Measurements from ENCODE around the gene KIF14. TPM values are rescaled to one million over a fixed set of nuclear protein-coding genes. Genes with fewer than 3 reads are reported as not detected.
"Not testable (repeated sequence)": the region's sequence is repeated elsewhere in the genome, so short reads cannot be mapped to it uniquely, and the experiment has no call there.

Gene KIF14
- total RNA-seq, 1 donor from 2014 or later = 0.38 TPM

DNA sequence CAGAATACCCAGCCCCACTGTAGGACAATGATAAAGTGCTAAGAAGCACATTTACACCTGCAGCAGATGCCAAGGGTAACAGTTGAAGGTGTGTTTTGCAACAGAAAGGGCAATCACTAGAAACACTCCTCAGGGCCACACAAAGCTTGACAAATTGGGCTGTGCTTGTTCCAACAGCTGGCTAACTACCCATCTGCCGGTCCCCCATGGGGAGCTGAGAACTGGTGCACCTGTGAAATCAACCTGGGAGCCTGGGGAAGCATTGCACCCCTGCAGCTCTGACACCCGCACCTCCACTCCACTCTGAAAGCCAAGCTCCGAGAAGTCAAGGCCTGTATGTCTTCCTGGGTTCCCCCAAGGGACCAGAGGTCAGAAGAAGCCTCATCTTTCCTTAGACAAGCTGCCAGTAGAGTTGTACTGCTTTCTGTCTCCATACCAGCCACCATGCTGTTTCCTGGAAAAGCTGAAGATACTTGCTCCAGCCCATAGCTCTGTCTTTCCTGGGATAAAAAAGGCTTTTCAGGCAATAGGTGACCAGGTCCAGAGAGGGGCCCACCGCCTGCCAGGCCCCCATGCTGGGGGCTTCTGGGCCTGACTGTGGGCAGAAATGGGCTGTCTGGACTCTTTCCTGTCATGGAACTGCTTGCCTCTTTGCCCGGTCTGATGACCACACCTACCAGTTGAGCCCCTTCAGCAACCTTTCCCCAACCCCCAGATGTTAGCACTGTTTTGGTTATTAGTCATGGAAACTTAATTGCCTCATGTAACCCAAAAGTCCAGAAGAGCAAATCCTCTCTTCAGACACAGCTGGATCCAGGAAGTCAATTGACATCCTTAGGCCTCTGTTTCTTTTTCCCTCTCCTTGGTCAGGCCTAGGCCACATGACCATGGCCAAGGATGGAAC, 93.6 kb downstream of the KIF14 start:
- POLR2A ChIA-PET = interaction anchor here (0.8 kb wide), 1 partner anchor 10 kb away, joined by 3 read pairs; no protein-coding TSS in a partner anchor
- no peak overlapping the region for H3K27ac Mint-ChIP-seq
- H3K4me1 Mint-ChIP-seq = peaks cover 18% of the 10 kb centered on the region
- H3K9me3 Mint-ChIP-seq = no peaks in the 10 kb centered on the region
- no peak overlapping the region for H3K4me3 Mint-ChIP-seq
- DNase-seq = no peak
- CTCF ChIA-PET = no interaction called here
- ATAC-seq (ENCODE audit: low read depth) = no peak
- intact Hi-C loops (cut with micrococcal nuclease) = no loop called here
- H3K27me3 Mint-ChIP-seq = no peaks in the 10 kb centered on the region
- H3K36me3 Mint-ChIP-seq (ENCODE audit: low read depth) = no peaks in the 10 kb centered on the region
- TF ChIP-seq, protein P1, sequence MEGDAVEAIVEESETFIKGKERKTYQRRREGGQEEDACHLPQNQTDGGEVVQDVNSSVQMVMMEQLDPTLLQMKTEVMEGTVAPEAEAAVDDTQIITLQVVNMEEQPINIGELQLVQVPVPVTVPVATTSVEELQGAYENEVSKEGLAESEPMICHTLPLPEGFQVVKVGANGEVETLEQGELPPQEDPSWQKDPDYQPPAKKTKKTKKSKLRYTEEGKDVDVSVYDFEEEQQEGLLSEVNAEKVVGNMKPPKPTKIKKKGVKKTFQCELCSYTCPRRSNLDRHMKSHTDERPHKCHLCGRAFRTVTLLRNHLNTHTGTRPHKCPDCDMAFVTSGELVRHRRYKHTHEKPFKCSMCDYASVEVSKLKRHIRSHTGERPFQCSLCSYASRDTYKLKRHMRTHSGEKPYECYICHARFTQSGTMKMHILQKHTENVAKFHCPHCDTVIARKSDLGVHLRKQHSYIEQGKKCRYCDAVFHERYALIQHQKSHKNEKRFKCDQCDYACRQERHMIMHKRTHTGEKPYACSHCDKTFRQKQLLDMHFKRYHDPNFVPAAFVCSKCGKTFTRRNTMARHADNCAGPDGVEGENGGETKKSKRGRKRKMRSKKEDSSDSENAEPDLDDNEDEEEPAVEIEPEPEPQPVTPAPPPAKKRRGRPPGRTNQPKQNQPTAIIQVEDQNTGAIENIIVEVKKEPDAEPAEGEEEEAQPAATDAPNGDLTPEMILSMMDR (IDR thresholded peaks at IDR 0.05) = no peak

DNA sequence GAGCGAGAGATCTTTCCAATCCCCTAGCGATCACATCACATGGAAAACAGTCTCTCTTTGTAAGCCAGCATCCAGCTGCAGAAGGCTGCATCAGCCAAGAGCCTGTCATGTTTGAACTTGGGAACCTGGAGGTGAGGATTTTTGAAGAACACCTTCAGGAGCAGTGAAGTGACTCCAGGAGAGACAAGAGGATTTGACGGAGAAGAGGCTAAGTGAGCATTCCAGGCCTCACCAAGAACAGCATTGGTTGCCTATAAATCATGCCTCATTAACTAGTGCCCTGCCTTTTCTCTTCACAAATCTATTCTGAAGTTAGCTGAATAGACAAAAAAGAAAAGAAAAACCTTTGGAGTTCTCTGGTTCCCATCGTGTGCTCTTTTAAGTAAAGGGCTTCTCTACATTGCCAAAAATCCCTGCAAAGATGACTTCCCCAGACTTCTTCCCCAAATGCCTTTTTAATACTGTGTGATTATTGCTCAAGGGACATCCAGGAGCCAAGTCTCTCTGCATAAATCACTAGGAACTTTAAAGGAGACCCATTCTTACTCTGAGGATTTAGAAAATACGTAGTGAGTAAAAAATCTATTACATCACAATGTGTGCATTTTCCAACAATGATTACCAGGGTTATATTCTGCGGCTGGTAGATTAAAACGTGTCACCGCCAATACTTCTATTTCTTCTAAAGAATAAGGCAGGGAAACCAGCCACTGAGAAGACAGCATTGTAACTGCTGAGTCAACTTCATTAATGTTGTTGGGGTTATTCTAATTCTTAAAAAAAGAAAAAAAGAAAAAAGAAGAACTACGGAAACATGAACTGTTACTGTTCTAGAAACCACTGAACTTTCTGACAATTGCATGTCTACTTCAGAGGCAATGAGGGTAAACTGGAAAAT, 95.2 kb downstream of the KIF14 start:
- Mint-ChIP-seq H3K36me3 (ENCODE audit: low read depth) (no peaks in the 10 kb centered on the region), H3K4me3 (no peak overlapping the region), H3K4me1 (peaks cover 18% of the 10 kb centered on the region), H3K27me3 (no peaks in the 10 kb centered on the region), H3K27ac (no peak overlapping the region), H3K9me3 (no peaks in the 10 kb centered on the region)
- intact Hi-C loops (cut with micrococcal nuclease) = no loop called here
- ATAC-seq (ENCODE audit: low read depth) (no peak), DNase-seq (no peak)
- CTCF ChIA-PET = no interaction called here
- TF ChIP-seq, protein P1 (IDR thresholded peaks at IDR 0.05) = no peak
- POLR2A ChIA-PET = no interaction called here

DNA sequence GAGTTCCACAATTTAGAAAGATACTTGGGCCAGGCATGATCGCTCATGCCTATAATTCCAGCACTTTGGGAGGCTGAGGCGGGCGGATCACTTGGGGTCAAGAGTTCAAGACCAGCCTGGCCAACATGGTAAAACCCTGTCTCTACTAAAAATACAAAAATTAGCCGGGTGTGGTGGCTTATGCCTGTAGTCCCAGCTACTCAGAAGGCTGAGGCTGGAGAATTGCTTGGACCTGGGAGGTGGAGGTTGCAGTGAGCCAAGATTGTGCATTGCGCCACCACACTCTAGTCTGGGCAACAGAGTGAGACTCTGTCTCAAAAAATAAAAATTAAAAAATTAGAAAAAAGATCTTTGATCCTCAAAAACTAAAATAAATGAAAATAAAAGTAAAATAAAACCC, 96.0 kb downstream of the KIF14 start:
- H3K36me3 Mint-ChIP-seq (ENCODE audit: low read depth); H3K27me3 Mint-ChIP-seq; H3K9me3 Mint-ChIP-seq; POLR2A ChIA-PET; DNase-seq; CTCF ChIA-PET; H3K27ac Mint-ChIP-seq; intact Hi-C loops (cut with micrococcal nuclease); H3K4me3 Mint-ChIP-seq; ATAC-seq (ENCODE audit: low read depth): not testable (repeated sequence)
- peaks cover 18% of the 10 kb centered on the region for H3K4me1 Mint-ChIP-seq

DNA sequence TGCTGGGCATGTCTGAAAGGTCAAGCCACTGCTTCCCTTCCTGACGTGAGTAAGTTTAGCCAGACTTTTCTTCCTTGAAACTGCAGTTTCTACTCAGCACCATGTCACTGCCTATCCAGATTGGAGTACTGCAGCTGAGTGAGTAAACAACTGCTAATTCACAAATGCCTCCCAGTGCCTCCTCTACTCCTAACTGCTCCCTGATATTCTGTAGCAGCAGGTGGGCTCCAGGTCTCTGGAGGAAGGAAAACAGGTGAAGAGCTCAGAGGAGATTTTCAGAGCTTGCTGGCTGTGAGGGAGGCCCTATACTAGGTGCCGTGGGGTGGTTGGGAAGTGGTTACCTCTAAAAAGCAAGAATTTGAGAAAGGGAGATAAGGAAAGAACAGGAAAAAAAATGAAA, 96.5 kb downstream of the KIF14 start:
- intact Hi-C loops (cut with micrococcal nuclease) = no loop called here
- no peaks in the 10 kb centered on the region for H3K27me3 Mint-ChIP-seq

DNA sequence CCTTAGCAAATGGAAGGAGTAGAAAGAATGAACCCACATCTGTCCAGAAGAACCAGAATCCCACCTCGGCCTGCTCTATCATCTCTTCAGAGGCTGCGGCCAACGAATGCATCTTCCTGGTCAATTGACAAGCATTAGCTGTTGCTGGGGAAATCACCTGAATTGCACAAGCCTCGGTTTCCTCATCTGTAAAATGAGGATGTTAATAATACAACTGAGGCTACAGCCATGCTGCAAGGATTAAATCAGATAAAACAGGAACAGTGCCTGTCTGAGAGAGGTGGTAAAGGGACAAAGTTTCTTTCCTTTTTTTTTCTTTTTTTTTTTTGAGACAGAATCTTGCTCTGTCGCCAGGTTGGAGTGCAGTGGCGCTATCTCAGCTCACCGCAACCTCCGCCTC, 99.8 kb downstream of the KIF14 start:
- Mint-ChIP-seq H3K9me3 (no peaks in the 10 kb centered on the region), H3K4me3 (no peak overlapping the region), H3K36me3 (ENCODE audit: low read depth) (no peaks in the 10 kb centered on the region), H3K27ac (no peak overlapping the region), H3K4me1 (peaks cover under 1% of the 10 kb centered on the region), H3K27me3 (no peaks in the 10 kb centered on the region)
- ChIA-PET POLR2A (no interaction called here), CTCF (no interaction called here)
- DNase-seq (no peak), ATAC-seq (ENCODE audit: low read depth) (no peak)
- TF ChIP-seq, protein P1 (IDR thresholded peaks at IDR 0.05) = no peak
- intact Hi-C loops (cut with micrococcal nuclease) = no loop called here

More for the DNA sequence above, 96.5 kb downstream of the KIF14 start:
- ChIA-PET CTCF (no interaction called here), POLR2A (no interaction called here)
- TF ChIP-seq, protein P1 (IDR thresholded peaks at IDR 0.05) = no peak
- Mint-ChIP-seq H3K36me3 (ENCODE audit: low read depth) (no peaks in the 10 kb centered on the region), H3K4me3 (no peak overlapping the region), H3K27ac (no peak overlapping the region), H3K4me1 (peaks cover 18% of the 10 kb centered on the region), H3K9me3 (no peaks in the 10 kb centered on the region)
- DNase-seq (no peak), ATAC-seq (ENCODE audit: low read depth) (no peak)

Measured in activated B cell treated with CpG ODN at 0.5 μM for 24 hours (primary cell).